GM21717 (cell line): Measurements from ENCODE around the gene DNAJB8.

ENCODE experiments used
- ATAC-seq: cut with Tn5 transposase; IDR thresholded peaks from one replicate; pipeline ENCODE4 v1.9.1; 2021; ENCODE audit warnings: mild to moderate bottlenecking, moderate library complexity; ENCODE audit not compliant: unreplicated experiment

DNAJB8 gene

DNA sequence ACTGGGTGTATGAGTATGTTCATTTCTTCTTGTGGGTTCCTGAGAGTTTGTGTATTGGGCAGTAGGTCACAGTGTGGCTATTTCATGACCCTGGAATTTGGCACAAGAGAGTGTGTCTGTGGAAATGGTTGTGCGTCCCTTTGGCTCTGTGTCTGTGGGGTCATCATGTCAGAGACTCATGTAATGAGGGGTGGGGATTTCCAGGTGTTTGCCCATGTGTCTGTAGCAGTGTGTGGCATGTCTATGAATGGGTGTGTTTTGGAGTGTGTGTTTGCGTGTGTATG is 27.6 kb upstream of the DNAJB8 start:
- ATAC-seq, result no peak

DNA sequence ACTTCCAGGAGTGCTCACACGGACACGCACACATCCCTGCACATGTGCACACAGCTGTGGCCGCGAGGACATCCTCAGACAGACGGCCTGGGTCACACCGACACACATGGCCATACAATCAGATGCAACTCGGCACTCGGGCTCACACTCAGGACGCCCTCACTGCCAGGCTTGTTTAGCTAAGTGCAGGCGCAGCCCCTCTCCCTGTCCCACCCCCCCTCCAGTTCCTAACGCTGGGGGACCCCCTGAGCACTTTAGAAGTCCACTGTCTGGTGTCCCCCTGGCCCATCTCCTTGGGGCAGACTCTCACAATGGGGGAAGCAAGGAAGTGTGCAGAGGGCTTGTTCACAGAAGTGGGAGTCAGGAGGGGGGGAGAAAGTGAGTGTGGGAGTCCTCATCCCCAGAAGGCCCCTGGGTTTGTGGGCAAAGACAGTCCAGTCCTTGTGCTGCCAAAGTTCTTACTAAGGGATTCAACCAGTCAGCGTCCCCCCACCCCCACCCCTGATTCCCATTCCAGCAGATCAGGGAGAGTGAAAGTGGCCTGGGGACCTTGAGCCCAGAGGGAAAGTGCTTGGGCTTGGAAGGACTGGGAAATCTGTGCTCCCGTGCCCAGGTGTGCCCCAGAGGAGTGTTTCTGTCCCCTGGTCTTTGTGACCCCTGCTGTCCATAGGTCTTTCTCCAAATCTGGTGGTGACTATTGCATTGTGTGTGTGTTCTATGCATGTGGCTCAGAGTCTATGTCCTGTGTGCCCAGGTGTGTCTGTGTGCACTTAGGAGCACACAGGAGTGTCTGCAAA is 27.1 kb upstream of the DNAJB8 start:
- ATAC-seq, result no peak

DNA sequence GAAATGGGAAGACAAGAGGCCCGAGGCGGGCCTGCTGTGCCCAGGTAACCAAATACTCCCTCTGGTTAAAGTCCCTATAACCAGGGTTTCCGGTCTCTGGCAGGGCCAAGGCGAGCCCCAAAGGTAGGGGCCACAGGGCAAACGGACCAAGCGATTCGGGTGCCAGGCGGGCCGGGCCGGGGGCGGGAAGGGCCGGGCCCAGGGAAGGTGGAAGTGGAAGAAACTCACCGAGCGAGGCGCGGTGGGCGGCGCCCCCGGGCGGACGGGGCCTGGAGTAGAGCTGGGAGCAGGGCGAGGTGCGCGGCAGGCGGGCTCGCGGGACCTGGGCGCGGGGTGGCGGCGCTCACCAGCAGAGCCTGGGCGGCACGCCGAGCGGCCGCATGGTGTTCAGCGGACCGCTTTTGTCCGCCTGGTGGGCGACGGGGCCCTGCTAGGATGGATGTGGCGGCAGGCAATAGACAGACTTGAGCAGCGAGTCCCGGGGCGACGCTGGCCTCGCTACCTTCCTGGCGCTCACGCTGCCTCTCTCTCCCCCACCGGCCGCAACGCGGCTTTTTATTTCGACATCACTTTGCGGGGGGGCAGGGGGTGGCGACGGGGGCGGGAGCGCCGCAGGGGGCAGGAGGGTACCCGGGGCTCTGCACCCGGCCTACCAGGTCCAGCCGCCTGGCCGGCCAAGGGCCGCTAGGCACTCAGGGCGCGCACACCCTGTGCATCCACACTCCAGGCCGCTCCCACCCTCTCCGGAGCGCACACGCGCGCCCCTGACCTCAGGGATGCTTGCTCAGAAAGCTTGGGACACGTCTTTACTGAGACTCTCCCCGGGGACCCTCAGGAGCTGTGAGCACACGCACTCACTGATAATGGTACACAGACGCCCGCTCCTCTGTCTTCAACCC is 26.2 kb upstream of the DNAJB8 start, which contains the start of gene GATA2:
GATA2 (minus strand) TSS at position 531 of the 899 bp plus-strand sequence. CDS start 6,170 bp downstream, outside the sequence.
- no peak for ATAC-seq

DNA sequence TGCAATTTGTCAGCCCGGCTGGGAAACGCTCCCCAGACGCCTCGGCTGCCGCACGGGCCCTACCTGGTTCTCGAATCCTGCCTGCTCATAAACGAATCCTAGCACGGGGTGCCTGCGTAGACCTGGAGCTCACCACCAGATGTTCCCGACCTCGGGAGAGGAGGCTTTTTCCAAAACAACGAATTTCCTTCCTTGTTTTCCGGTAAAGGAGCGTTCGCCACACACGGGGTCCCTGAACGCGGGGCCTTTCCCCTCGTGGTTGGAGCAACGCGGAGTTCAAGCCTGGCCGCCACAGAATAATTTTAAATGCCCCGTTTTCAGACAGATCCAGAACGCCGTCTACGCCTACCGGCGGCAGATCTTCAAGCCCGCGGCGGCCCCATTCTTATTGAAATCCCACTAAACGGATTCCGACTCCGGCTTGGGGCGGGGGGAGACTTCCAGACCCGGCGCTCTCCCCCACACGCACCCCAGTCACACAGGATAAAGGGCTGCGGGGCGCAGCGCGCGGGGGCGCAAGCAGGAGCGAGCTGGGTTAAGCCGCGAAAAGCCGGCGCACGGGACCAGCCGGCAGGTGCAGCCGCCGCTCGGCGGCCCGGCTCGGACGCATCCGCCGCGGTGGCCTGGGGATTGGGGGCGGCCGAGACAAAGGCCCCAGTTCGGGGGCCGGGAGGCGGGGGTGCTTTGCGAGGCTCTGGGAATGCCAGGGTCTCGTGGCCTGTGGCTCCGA is 25.4 kb upstream of the DNAJB8 start:
- no peak for ATAC-seq

DNA sequence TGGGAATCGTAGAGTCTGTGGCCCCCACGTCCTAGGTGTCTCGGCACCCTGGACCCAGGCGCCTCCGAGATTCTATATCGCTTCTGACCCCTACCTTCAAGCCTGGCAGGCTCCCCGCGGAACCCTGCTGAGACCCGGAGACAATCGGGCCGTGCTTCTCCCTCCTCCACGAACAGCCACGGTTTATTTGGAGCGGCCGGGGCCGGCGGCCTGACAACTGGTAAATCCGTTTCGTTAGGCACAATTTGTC is 24.9 kb upstream of the DNAJB8 start:
- no peak for ATAC-seq

DNA sequence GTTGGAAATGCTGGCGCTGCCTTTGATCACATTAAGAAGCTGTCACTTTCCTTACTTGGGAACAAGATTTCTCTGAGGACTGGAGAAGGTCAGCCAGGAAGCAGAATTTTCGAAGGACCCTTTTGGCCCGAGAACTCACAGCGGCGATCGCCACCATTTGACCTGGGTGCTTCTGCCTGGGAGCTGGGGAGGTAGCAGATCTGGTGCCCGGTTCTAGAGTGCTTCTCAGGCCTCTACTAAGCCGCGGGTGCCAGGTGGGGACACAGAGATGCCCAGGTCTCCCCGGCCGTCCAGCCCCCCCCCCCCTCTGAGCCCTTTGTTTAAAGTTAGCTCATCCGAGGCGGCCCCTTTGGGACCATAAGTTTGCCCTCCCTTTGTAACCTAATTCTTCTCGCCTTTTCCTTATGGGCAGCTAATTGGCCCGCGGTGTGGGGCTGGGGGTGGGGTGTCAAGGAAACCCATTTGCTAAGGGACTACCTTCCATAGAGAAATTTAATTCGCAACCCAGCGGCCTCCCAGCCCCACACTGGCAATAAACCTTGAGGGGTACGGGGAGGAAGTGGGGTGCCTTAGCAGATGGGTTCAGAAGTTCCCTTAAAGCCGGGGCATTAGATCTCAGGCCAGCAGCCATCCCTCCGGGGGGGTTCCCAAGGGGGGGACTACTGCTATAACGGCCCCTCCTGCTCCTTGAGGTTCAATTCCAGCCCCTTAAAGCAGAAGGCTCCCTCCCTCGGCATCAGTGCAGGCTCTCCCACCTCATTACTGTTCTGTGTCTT is 24.4 kb upstream of the DNAJB8 start:
- ATAC-seq, result no peak

DNA sequence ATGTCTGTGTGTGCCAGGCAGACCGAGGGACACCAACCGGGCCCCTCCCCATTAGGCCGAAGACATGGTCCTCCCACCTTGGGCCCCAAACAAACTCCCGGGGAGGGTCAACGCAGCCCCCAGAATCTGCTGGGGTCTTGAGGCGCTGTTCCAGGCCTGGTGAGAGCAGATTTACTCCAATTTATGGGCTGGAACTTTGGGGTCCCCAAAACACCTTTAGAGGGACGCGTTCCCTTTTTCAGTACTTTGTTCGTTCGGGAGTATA is 23.9 kb upstream of the DNAJB8 start:
- ATAC-seq, result no peak

DNA sequence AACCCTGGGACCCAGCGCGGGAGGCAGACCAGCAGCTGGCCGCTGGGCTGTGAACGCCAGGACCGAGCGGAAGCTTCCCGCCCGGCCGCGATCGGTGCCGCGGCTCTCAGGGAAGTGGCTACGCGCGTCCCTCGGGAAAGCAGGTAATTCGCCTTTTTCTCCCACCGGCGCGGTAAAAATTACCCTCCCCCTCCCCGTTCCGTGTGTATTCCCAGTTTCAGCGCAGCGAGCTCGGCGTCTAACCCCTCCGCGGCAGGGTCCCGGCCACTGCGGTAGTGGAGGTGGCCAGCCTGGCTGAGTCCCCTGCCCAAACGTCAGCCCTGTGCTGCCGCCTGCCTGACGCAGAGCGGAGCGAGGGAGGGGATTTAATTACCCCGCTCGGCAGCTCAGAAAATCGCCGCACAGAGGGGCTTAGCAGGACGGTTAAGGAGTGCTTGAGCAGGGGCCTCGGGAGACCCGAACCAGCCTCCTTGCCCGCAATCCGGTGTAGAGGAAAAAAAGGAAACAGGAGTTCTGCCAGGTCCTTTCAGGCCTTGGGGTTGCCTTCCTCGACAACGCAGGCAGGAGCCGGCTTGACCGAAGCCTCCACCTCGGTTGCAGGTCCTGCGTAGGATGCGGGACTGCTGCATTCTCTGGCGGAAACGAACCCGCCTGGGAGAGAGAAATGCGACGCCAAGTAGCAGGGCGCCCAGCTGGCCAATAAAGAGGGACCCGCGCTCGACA is 23.4 kb upstream of the DNAJB8 start:
- ATAC-seq, result no peak

DNA sequence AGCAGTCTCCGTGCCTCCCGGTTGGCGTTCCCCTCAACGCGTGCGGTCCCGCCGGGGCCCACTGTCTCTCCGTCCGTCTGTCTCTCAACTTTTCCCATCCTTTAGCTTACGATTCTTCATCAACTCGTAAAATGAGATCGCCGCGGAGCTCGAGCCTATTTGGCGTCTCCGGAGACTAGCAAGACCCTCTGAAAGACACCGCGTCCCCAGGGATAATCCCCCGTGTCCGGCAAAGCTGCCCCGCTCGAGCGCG is 22.9 kb upstream of the DNAJB8 start:
- no peak for ATAC-seq

DNA sequence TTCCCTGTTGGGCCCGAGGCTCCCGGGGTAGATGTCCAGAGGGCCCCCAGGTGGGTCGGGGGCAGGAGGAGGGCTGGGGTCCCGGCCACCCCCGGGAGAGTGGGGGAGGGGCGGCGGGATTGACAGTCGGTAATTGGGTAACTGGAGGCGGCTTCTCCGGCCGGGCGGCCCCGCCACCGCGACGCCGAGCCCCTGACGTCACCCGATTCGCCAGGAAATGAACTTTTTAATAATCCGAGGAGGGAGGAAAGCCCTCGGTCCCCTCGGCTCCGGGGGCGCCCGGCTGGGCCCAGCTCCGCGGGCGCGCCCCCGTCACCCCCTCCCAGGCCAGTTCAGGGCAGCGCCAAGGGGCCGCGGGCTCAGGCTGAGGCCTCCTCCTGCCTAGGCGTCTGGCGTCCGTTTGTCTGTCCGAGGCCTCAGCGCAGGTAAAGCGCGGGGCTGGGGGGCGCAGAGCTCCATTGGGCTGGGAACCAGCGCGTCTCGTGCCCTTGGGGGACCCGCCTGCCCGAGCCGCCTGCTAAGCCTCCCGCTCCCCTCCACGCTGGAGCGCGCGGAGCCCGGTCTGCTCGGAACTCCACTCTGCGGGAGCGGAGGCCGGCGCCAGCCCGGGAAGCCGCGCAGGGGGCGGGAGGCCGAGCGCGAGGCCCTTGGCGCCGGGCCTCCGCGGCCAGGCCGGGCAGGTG is 22.4 kb upstream of the DNAJB8 start:
- no peak for ATAC-seq

DNA sequence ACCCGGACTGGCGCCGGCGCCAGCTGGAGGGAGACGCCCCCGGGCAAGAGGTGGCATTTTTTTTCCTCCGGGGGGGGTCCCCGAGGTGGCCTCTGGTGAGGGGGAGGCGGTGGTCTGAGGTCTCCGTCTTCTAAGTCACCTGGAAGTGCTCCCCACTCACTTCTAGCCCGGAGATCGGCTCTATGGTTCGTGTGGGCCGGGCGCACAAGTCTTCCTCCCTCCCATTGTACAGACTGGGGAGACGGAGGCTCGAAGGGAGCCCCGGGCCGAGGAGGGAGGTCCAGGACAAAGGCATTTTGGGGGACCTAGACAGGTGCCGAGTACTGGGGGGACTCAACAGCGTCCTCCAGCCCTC is 21.9 kb upstream of the DNAJB8 start:
- ATAC-seq, result no peak

DNA sequence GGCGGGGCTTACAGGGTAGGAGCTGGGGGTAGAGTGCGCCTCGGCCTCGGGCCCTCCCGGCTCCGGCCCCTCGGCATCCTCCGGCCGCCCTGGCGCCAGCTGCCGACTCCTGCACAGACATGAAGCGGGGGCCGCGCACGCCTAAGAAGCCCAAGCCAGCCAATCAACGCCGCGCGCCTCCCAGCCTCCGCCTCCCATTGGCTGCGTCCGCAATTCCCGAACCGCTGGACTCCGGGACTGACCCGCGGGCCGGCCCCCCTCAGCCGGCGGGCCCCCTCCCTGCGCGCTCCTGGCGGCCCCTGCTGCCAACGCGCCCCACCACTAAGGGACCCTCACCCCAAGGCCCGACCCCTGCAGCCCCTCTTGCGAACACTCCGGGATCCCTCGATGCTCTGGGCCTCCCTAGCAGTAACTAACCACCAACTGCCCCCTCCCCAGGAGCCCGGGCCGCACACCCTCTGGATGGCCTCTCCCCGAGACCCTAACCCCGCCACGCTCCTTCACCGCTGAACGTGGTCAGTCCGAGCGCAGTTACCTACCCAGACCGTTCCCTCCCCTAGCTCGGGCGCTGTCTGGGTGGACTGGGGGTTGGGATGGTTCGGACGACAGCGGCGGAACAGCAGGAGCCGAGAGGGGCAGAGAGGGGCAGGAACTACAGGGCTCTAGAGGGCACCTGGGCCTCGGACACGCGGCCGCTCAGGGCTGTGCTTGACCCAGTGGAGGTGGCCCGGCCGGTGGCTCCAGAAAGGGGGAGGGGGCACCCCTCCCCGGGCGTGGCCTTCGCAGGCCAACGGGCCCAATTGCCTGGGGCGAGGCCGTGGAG is 21.3 kb upstream of the DNAJB8 start:
- no peak for ATAC-seq

DNA sequence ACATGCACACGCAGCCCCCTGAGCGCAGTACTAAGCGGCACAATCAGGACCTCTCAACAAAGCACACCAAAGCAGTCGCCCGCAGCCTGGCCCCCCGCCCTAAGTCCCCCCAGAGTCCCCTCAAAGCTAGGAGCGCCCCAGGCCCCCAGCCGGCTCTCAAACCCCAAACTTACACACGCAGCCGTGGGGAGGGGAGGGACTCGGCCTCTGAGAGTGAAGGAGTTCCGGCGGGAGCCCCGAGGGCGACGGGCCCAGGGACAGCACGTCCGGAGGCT is 20.8 kb upstream of the DNAJB8 start:
- ATAC-seq, result no peak

DNA sequence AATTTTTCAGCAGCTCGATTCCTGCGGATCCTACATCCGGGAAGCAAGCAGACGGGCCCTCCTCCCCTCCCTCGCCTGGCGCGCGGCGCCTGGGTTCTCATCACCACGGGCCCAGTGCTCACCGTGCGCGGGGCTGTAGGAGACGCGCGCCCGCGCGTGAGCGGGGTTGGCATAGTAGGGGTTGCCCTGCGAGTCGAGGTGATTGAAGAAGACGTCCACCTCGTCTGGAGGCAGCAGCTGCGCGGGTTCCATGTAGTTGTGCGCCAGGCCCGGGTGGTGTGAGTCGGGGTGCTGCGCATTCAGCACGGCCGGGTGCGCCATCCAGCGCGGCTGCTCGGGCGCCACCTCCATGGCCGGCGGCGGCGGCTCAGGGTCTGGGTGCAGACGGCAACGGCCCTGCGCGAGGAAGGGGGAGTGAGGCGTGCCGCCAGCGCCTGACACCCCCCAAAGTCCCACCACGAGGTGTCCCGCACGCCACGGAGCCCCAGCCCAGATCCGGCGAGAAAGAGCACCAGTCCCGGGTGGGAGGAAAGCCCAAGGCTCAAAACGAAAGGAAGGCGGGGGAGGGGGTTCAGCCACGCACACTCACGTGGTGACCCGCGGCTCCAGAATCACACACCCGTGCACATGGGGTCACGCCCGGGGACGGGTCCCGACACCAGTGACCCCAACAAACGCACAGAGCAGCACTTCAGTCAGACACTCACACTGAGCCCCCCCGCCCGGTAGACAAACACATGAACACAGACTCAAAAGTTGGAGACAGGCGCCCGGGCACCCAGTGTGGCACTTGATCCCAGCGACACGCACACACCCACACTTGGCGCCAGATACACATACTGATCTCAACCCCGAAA is 20.2 kb upstream of the DNAJB8 start:
- no peak for ATAC-seq

DNA sequence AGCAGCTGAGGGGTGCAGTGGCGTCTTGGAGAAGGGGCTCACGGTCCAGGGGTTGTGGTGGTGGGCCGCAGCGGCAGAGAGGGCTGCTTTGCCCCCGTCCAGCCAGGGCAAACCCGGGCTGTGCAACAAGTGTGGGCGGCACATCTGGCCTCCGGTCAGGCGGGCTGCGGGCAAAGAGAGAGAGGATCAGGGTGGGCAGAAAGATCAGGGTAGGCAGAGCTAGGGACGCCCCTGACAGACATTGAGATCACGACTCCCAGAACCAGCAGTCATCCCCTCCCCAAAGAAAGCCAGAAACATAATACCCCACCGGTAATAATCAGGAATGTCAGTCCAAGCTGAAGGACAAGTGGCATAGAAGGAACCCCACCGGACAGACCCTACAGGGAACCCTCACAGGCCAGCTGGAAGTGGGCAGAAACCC is 19.5 kb upstream of the DNAJB8 start:
- no peak for ATAC-seq

DNA sequence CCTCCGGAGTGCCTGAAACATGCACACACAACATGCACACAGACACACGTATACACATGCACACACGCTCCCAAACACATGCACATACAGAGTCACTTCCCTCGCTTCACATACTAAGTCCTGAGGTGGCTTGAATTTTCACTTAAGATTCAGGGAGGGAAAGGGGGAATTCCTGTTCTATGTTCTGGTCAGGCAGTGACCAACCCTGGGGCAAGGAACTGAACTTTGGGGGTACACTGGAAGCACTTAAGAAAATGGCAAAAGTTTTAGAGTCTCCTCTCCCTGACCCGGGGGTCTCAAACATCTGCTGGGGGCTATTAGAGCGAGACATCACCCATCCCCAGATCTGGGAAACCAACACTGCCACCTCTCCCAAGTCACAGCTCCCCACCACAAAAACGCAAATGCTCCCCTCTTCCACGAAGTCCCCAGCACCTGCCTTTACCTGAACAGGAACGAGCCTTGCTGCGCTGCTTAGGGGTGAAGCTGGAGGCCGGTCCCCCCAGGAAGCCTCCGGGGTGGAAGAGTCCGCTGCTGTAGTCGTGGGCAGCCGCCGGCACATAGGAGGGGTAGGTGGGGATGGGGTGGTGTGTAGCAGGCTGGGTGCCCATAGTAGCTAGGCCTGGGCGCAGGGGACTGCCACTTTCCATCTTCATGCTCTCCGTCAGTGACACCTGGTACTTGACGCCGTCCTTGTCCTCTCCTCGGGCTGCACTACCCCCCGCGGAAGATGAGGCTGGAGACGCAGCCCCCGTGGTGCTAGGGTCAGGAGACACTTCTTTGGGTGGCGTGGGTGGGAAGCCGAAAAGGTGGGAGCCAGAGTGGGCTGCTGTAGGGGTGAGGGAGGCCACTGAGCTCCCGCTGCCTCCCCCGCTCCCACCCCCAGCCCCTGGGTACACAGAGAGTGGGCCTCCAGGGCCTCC is 18.9 kb upstream of the DNAJB8 start:
- no peak for ATAC-seq

DNA sequence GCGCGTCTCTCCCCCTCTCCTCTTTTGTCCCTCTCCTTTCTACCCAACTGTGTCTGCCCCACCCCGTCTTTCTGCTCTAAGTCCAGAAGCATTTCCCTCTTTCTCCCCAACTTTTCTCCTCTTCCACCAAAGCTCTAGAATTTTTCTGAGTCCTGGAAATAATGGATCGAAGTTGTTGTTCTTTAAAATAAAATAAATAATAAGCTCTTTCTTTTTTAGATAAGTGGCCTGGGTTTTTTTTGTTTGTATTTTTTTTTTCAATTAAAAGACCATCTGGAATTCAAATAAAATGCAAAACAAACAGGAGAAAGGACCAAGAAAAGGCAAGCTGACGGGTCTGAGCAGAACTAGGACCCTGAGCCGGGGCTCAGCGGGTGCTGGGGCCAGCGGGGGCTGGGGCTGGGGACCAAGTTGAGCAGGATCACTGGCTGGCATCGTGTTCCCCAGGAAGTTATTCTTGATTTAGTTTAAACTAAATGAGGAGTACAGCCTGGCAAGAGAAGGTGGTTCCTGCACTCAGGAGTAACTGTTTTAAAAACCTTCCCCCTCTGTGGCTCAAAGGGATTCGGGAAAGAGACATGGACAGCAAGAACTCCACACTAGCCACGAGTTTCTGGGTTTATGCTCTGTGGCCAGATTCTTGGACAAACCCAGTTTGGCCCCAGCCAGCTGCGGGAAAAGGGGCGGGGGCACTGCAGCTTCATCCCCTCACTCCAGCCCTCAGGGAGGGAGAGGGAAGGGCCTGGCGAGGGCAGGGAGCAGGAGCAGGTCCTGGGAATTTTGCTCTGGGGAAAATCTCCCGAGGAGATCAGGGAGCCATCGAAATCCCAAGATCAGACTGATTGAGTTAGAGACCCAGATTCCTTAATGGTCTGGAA is 18.0 kb upstream of the DNAJB8 start:
- no peak for ATAC-seq
